Stimulated activated CD4-positive, alpha-beta T cell treated with anti-CD3 and anti-CD28 coated beads, Interleukin-1b, Interleukin-23, amount 100 ng/mL, for 4 hours (primary cell): ENCODE results near the gene FOXL3.
"Not testable (repeated sequence)": the region's sequence is repeated elsewhere in the genome, so short reads cannot be mapped to it uniquely, and the experiment has no call there.

Experiments used
- DNase-seq, 2 donors: peaks; one replicate each; pipeline ENCODE4 v3.0.0-alpha.2; 2020; ENCODE audit warnings: low read depth in 2 of 2

The FOXL3 gene

DNA sequence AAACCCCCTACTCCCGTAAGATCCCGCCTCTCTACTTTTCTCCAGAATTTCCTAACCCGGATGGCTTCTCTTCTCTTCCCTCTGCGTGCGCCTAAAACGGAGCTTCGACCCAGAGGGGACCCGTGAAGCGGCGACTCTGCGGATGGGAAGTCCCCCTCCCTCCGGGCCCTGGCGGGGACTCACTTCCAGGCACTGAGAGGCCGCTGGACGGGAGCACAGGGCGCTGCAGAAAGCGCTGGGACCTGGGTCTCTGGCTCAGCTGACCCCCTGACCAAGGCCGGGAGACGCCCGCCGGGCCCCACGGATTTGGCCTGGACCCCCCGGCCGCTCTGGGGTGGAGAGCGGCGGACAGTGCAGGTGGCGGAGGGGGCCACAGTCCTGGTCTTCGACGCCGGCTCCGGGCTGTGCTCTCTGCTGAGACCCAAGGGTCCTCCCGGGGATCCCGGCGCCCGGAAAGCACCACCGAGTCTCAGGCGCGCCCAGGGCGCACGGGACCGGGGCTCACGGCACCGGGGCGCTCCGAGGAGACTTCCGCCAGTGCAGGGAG is 688 bp upstream of the FOXL3 start:
- no peak for DNase-seq

DNA sequence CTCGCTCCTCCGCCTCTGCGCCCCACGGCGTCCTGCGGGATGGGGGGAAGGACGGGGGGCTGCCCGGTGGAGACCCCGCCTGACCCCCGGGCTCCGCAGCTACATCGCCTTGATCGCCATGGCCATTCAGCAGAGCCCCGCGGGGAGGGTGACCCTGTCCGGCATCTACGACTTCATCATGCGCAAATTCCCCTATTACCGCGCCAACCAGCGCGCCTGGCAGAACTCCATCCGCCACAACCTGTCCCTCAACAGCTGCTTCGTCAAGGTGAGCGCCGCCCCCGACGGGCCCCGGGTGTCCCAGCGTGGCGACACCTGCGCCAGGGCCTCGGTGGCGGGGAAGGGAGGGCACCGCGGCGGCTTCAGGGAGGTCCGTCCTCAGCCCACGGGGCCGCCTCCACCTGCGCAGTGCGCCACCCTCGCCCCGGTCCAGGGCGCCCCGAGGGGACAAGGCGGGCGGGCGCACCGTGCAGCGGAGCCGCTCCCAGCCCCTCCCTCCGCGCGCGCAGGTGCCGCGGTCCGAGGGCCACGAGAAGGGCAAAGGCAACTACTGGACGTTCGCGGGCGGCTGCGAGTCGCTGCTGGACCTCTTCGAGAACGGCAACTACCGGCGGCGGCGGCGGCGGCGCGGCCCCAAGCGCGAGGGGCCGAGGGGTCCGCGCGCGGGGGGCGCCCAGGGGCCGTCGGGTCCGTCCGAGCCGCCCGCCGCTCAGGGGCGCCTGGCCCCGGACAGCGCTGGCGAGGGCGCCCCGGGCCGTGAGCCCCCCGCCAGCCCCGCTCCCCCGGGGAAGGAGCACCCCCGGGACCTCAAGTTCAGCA is 793 bp downstream of the FOXL3 start:
- no peak for DNase-seq

DNA sequence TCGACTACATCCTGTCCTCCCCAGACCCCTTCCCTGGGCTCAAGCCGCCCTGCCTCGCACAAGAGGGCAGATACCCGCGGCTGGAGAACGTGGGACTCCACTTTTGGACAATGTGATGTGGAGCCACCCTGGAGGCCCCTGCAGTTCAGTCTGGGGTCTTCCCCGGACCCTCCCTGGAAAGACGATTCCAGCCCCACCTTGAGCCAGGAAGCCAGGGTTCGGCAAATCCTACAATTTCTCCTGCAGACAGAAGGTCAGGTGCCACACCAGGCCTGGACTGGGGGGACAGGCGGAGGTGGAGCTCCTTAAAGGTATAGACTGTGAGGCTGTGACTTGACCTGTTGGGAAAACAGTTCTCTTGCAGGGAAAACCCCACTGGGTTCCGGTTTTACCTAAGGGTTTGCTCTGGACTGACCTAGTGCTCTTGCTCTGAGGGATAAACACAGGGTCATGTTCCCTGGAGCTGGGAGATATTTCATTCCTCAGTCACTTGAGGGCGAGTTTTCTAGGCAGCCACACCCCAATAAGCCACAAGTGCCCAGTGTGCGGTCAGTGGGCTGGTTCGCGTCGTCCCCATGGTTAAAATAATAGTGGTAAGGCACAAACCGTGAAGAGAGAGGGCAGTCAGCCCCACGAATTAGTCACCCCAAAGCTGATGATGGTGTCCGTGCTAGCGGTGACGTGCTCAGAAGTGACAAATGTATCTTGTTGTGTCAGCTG is 1.6 kb downstream of the FOXL3 start:
- DNase-seq = no peak

DNA sequence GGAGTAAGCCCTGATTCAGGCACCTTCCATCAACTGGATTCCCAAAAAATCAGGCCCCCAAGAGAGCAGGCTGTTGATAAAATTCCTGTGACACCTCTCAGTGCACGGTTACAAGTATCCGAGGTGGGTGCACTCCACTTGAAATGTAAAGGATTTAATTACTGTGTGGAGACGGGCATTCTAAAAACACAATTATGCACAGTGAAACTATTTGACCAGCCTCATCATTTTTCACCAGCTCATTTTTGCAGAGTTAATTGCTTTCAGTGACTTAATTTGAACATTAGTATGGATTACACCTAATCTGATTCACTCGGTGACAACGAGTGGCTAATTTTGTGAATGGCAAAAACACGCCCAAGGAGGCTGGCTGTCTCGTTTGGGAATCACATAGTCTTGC is 2.3 kb downstream of the FOXL3 start:
- DNase-seq = no peak

DNA sequence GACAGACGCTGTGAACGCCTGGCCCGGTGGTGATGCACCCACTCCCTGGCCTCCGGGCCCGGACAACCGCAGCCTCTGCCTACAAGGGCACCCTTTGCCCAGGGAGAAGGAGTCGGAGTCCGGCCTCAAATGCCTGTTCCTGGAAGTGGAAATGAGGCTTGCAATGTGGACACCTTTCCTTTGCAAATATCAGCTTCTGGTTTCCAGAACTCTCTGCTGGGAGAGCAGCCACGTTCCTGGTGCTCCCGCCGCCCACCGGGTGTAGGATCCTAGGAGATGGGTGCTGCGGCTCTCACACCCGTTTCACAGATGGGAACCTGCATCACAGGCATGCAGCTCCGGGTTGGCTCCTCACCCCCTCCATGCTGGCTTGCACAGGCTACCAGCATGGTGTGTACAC is 2.9 kb downstream of the FOXL3 start:
- no peak for DNase-seq

DNA sequence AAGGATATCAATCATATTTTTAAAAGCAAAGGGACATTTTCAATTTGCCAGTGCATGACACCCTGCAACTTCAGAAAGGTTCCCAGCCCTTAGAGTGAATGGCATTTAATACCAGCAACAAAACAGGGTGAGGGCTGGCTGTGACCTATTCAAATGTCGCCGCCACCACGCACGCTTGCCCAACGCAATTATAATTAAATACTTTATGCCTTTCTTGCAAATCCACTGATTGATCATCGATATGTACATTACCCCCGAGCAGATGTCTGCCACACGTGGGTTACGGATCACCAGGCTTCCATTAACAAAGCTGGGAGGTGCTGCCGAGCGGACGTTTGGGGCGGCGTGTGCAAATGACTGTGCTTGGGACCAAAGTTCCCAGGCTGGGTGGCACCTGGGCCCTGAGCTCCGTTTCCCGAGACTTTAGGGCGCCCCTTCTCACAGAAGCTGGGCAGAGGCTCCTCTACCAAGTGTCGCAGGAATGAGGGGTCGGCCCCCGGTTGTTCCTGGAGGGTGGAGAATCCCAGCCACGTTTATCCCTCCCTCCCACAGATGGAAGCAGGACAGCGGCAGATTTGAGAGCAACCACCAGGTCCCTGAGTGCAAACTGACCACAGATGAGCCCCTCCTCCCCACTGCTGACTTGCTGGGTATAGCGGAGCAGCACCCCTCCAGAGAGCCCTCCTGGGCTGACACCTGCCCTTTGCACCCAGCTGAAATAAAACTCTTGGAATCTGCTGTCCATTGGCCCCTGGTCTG is 3.9 kb downstream of the FOXL3 start:
- no peak for DNase-seq

DNA sequence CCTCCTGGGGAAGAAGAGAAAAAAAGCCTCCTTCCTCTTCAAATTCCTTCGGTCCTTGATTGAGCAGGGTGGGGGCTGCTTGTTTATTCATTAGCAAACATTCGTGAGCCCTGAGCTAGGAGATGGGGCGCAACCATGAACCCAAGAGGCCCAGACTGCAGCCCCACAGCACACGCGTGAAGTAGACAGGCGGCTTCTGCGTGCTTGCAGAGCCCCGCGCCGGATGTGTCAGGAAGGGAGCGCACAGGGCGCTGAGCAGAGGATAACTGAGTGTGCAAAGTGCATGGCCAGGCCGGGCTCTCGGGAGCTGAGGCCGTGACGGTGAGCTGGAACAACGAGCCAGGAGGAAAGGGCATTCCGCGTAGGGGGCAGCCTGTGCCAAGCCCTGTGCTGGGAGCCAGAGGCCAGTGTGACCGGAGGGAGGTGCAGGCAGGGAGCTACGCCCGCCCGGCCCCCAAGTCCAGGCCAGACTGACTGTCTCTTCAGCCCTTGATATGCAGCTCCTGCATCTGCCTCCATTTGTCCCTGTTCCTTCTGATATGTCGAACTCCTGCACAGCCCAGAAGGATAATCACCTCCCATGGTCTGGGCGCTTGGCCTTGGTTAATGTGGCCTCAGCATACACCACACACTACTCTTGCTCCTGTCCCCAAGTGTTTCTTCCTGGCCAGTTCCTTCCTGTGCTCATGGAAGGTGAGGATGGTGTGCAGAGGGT is 4.6 kb downstream of the FOXL3 start:
- DNase-seq = no peak

DNA sequence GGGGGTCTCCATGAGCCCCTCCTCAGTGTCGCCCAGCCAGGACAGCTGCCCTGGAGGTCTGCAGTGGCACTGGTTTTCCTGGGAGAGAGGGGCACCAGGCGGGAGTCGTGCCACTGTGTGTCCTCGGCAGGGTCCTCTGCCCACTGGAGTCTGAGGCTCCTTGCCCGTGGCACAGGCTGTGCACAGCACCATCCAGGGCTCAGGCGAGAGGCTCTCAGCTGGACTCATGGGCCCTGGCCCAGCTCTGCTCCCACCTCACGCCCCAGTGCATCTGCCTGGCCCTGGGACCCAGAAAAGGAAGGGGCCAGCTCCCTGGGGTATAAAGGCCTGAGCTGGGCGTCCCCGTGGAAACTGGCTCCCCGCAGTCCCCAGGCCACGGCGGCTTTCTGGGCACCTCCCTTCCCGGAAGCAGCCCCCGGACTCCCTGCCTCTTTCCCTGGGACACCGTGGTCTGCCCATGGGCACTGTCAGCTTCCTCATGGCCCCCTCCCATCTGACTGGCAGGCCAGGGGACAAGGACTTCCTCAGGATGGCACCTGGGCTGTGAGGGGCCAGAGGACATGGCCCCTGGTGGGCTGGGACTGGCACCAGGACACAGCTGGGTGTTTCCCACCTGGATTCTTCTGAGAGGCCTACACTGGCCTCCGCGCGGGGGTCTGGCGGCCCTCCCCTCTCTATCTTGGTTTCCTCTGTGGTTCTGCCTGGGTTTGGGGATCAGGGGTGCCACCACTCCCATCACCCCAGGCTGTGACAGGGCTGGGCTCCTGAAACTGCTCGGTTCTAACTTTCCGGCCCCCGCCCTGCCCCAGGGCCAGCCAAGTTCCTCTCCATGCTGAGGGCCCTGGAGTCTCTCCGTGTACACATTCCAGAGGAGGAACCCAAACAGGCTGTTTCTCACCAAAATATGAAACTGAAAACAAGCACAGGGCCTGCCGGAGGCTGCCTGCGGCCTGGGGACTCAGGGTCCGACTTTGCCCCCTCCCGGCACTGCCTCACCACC is 5.5 kb downstream of the FOXL3 start:
- no peak for DNase-seq

DNA sequence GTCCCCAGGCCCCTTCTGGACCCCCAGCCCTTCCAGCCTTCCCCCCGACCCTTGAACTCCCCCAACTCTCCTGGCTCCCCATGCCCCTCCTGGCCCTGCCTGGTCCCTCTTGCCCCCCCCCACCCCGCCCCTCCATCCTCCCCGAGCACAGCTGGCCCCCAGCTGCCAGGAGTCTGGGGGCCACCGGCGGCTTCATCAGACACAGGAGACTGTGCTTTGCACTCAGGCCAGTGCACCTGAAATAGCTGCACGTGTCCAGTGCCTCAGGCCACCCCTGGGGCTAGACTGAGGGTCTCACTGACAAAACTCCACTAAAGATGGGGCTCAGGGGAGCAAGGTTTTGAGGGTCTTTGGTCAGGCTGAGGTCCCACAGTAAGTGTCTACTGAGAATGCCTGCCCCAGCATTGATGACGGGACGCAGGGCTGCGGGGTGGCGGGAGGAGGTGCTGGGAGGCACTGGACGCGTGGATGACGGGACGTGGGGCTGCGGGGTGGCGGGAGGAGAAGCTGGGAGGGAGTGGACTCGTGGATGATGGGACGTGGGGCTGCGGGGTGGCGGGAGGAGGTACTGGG is 6.5 kb downstream of the FOXL3 start:
- DNase-seq = no peak

DNA sequence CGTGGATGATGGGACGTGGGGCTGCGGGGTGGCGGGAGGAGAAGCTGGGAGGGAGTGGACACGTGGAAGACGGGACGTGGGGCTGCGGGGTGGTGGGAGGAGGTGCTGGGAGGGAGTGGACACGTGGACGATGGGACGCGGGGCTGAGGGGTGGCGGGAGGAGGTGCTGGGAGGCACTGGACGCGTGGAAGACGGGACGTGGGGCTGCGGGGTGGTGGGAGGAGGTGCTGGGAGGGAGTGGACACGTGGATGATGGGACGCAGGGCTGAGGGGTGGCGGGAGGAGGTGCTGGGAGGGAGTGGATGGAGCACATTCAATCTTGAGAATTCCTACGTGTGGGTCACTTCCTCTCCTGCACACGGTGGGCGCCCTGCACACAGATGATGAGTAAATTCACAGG is 7.2 kb downstream of the FOXL3 start:
- DNase-seq = not testable (repeated sequence)

DNA sequence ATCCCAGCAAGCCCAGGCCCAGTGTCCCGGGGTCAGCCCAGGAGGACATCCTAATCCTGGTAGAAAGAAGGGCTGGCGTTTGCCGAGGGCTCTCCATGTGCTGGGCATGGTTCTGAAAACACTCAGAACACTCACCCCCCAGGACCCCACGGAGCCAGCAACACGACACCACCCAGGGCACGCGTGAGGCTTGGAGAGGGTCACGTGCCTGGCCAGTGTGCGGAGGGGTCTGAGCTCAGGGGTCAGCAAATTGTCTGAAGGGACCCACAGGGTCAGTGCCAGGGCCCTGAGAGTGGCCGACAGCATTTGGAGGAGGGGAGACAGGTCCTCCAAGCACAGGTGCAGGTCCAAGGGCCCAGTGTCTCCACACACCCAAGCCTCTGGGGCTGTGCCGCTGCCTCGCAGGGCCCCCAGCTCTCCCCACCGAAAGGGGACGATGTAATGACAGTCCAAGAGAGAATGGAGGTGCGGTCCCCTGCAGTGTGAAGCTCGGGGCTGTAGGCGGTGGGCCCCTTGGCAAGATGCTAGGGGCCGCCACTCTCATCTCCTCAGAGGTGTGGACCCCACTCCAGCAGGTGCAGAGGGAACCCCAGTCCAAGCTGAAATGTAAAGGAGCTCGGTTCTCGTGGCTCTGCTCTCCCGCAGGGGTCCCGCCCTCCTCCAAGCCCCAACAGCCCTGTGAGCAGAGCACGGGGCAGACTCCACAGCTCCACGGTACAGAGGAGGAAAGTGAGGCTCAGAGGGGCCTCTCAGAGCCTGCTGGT is 7.8 kb downstream of the FOXL3 start:
- no peak for DNase-seq

DNA sequence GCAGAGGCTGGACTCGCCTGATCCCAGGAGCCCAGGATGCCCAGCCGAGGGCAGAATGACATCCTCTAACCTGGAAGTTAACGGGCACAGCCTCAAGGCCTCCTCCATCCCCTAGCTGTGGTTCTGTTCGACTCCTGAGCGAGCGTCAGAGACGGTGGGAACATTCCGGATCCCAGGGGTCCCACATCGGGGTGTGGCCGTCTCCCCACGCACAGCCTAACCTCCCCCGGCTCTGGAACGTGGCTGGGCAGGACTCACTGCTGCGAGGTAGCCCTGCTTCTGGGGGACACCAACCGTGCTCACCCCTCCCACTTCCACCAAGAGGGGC is 8.4 kb downstream of the FOXL3 start:
- no peak for DNase-seq

DNA sequence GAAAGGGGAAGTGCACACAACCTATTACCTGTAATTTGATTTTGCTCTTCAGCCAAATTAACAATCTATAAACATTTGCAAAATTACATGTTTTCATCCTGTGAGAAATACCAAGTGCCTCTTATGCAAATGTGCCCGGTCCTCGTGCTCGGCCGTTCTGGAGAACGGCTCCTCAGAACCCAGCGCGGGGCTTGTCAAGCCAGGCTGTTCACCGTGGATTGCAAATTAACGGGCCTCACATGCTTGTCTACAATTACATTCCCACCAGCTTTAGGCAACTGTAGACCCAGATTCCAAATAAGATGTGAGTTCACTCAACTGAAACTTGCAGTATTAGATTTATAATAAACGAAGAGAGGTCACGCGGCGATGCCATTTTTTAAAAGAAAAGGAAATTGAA is 8.8 kb downstream of the FOXL3 start:
- no peak for DNase-seq

DNA sequence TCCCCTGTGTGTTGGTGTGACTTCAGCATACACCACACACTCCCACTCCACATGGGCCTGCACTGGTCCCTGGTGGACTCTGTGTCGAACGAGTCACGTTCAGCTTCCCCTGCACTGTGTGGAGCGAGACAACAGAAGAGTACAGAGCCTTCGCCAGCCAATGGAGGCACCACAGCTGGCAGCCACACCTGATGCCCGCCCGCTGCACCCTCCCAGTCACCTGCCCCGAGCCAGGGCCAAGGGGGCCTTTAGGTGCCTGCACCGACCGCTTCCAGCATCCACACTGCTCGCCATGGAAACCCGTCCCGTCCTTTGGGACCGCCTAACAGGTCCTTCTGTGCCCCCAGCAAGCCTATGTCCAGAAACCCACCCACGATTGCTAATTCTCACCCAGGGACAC is 9.2 kb downstream of the FOXL3 start:
- DNase-seq = no peak

DNA sequence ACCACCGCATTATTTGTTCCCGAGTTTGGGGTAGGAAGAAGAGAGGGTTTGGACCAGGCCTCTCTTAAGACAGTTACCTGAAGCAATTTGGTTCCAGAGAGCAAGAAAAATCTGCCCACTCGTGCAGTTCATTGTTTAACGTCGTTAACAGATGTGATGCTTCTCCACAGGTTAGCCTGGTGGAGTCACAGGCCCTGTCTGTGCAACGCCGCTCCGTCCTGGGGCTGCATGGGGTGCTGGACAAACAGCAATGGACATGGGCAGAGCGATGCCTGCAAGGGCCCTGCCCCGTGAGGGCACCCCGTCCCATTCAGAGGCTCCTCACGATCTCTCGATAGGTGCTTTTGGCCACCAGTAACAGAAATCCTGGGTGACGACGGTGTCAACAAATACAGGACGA is 9.7 kb downstream of the FOXL3 start:
- no peak for DNase-seq

DNA sequence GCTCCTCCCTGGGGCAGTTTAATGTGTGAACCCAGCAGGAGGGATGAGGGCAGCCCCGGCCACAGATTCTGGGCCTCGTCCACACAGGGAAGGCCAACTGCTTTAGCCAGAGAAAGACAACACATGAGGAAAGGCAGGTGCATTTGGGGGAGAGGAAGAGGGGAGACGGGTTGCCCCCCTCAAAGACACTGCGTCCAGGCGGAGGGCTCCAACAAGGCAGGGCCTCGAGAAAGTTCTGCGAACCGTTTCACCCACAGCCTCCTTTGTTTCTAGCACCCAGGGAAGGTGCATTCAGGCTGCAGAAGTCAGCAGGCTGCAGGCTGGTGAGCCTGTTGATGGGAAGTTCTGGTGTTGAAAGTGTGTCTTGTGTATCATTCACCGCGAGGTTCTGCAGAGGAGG is 10.1 kb downstream of the FOXL3 start:
- no peak for DNase-seq

DNA sequence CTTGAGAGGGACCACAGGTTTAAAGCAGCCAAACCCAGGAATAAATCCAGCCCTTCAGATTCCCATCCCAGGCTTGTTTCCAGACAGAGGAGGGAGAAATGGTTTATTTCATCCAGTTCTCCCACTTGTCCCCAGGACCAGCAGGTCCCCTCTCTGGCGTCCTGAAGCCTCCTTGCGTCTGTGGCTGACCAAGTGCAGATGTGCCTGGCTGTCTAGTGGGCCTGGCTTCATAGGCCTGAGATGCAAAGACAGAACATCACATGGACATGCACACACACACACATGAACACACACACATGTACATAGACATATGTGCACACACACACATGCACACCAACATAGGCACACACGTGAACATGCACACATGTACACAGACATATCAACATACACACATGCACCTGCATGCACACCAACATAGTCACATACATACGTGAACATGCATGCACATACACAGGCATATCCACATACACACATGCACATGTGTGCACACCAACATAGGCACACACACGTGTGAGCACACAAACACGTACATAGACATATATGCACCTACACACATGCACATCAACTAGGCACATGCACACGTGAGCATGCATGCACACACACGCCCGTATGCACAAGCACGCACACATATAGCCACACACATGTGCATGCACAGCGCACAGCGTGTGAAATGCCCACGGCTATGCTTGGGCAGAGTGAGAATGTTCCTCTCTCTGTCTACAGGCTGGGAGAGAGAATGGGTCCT is 10.7 kb downstream of the FOXL3 start:
- no peak for DNase-seq

DNA sequence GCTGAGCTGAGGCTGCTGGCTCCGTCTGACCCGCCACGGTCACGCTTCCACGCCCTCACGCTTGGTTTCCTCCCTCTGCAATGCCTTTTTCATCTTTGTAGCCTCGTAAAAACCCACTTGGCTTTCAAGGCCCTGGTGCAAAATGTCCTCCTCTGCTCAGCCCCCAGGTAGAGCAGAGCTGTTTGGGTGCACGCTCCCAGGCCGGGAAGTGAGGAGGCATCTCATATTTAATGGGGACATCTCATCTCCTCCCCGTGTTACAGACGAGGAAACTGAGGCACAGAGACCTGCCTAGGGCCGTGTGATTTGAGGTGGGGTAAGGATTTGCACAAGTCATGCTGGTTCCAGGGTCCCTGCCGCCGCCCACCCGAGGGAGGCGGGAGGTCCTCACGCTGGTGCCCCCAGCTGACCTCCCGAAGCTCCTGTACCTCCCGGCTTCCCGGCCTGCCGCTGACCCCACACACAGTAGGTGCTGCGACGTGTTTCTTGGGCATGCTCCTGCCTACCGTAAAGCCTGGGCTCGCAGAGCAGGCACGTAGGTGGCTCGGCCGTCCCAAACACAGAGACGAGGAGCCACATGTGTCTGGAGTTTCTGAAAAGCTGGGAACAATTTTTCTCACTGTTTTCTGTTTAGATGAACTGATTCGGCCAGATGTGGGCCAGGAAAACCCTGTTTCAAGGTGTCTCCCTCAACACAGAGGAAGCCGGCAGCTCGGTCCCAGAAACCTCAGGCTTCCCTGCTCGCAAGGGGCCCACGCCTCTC is 11.5 kb downstream of the FOXL3 start:
- no peak for DNase-seq
